Measurements from ENCODE around the gene RBSN.

DNA sequence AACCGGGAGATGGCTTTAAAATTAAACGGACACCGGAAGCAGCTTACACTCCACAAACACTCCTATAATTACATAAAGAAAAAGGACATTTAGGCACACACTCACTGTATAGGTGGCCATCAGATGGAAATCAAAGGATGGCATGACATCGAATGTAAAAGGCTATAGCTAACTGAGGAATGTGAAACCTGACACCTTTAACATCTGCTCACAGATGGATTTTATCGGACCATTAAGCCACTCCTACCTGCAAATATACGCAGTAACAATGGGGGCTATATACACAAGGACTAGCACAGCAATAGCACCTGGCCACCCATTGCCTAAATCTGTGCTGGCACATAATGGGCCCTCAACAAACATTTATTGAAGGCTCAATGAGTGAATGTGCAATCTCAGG is 14.5 kb upstream of the RBSN start:
- TF ChIP-seq, protein P1, sequence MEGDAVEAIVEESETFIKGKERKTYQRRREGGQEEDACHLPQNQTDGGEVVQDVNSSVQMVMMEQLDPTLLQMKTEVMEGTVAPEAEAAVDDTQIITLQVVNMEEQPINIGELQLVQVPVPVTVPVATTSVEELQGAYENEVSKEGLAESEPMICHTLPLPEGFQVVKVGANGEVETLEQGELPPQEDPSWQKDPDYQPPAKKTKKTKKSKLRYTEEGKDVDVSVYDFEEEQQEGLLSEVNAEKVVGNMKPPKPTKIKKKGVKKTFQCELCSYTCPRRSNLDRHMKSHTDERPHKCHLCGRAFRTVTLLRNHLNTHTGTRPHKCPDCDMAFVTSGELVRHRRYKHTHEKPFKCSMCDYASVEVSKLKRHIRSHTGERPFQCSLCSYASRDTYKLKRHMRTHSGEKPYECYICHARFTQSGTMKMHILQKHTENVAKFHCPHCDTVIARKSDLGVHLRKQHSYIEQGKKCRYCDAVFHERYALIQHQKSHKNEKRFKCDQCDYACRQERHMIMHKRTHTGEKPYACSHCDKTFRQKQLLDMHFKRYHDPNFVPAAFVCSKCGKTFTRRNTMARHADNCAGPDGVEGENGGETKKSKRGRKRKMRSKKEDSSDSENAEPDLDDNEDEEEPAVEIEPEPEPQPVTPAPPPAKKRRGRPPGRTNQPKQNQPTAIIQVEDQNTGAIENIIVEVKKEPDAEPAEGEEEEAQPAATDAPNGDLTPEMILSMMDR (IDR thresholded peaks at IDR 0.05 in 4 of 5, conservative IDR thresholded peaks at IDR 0.05 in 1 of 5), result no peak
- no peak for TF ChIP-seq POLR2A (IDR thresholded peaks at IDR 0.05)
